Activated B cell treated with CpG ODN at 0.5 μM for 24 hours (primary cell): Measurements from ENCODE around the gene MRPL17. TPM values are rescaled to one million over a fixed set of nuclear protein-coding genes. Genes with fewer than 3 reads are reported as not detected.
A peak's percentile ranks its signal among the peaks of the same experiment; 100 is the strongest.

Source experiments
- ATAC-seq: fragments of 200-7000 bp; cut with Tn5 transposase; one replicate; pipeline ENCODE4 v1.10.0; 2021; ENCODE audit warnings: low read depth, mild to moderate bottlenecking, moderate library complexity
- CTCF ChIA-PET: fragments of 350-600 bp; sonication (Branson Sonifier 250); formaldehyde crosslinking; loops from one replicate; lab custom pipeline; 2021; ENCODE audit warnings: antibody characterized with exemption; lab: Charles Lee
- POLR2A ChIA-PET: fragments of 350-600 bp; sonication (Branson Sonifier 250); formaldehyde crosslinking; loops from one replicate; lab custom pipeline; 2021; ENCODE audit warnings: antibody characterized with exemption; lab: Charles Lee
- DNase-seq: peaks from one replicate; pipeline ENCODE4 v3.0.0; 2022
- H3K27ac Mint-ChIP-seq: one replicate; pipeline ENCODE4 v1.8.0; 2020; ENCODE audit warnings: mixed read lengths
- H3K27me3 Mint-ChIP-seq: one replicate; pipeline ENCODE4 v1.8.0; 2021; ENCODE audit warnings: mixed read lengths
- H3K36me3 Mint-ChIP-seq: one replicate; pipeline ENCODE4 v1.8.0; 2021; ENCODE audit warnings: low read depth, mixed read lengths
- H3K4me1 Mint-ChIP-seq: one replicate; pipeline ENCODE4 v1.8.0; 2021; ENCODE audit warnings: mixed read lengths
- H3K4me3 Mint-ChIP-seq: one replicate; pipeline ENCODE4 v1.8.0; 2020; ENCODE audit warnings: mild to moderate bottlenecking, mixed read lengths
- H3K9me3 Mint-ChIP-seq: one replicate; pipeline ENCODE4 v1.8.0; 2020; ENCODE audit warnings: mixed read lengths
- intact Hi-C: fragments of 100-400 bp; cut with micrococcal nuclease; formaldehyde crosslinking; loops from one replicate; pipeline ENCODE4 v1.15.1; 2024
- total RNA-seq: library from RNA; stranded (reverse); gene quantifications from 2 replicates; pipeline ENCODE4 v1.2.3, GENCODE V29; 2022
- TF ChIP-seq, protein P1 (sequence below): fragments of 200-600 bp; IDR thresholded peaks from one replicate; pipeline ENCODE4 v1.8.0; 2022; ENCODE audit warnings: antibody characterized with exemption, mild to moderate bottlenecking

Gene MRPL17
- total RNA-seq, 1 donor from 2014 or later: 34.1 TPM

DNA sequence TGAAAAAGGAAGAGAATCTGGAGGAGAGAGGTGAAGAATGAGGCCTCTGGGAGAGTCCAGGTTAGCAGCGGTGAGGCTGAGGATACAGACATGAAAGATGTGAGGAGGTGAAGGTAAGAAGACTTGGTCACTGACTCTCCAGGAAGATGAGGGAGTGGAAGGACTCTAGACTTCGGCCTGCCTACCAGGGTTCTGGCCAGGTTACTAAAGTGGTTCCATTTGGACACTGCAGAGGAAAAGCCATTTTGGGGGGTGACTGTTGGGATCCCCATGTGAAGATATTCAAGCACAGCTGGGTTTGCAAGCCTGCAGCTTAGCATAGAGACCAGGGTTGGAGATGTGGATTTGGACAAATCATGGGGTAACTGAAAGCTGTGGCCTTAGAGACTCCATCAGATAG, 35.3 kb downstream of the MRPL17 start:
- H3K27me3 Mint-ChIP-seq: no peaks in the 10 kb centered on the region
- TF ChIP-seq, protein P1, sequence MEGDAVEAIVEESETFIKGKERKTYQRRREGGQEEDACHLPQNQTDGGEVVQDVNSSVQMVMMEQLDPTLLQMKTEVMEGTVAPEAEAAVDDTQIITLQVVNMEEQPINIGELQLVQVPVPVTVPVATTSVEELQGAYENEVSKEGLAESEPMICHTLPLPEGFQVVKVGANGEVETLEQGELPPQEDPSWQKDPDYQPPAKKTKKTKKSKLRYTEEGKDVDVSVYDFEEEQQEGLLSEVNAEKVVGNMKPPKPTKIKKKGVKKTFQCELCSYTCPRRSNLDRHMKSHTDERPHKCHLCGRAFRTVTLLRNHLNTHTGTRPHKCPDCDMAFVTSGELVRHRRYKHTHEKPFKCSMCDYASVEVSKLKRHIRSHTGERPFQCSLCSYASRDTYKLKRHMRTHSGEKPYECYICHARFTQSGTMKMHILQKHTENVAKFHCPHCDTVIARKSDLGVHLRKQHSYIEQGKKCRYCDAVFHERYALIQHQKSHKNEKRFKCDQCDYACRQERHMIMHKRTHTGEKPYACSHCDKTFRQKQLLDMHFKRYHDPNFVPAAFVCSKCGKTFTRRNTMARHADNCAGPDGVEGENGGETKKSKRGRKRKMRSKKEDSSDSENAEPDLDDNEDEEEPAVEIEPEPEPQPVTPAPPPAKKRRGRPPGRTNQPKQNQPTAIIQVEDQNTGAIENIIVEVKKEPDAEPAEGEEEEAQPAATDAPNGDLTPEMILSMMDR: no peak
- no peaks in the 10 kb centered on the region for H3K36me3 Mint-ChIP-seq
- no peak overlapping the region for H3K4me3 Mint-ChIP-seq
- ATAC-seq: no peak
- DNase-seq: no peak
- no peaks in the 10 kb centered on the region for H3K4me1 Mint-ChIP-seq
- CTCF ChIA-PET: interaction anchor here (1.0 to 1.8 kb wide), 2 partner anchors 20 to 29 kb away, joined by 3 to 7 read pairs; partner anchors contain the start of gene TPP1
- H3K27ac Mint-ChIP-seq: no peak overlapping the region
- no peaks in the 10 kb centered on the region for H3K9me3 Mint-ChIP-seq
- intact Hi-C loops: loop anchor here (1.0 to 5.0 kb wide), 4 partner anchors 13 to 34 kb away; partner anchors contain the start of gene MRPL17
- POLR2A ChIA-PET: interaction anchor here (0.5 to 4.7 kb wide), 7 partner anchors 20 to 849 kb away, joined by 3 to 41 read pairs (median 3); partner anchors contain the start of genes MRPL17, TAF10 and TPP1

DNA sequence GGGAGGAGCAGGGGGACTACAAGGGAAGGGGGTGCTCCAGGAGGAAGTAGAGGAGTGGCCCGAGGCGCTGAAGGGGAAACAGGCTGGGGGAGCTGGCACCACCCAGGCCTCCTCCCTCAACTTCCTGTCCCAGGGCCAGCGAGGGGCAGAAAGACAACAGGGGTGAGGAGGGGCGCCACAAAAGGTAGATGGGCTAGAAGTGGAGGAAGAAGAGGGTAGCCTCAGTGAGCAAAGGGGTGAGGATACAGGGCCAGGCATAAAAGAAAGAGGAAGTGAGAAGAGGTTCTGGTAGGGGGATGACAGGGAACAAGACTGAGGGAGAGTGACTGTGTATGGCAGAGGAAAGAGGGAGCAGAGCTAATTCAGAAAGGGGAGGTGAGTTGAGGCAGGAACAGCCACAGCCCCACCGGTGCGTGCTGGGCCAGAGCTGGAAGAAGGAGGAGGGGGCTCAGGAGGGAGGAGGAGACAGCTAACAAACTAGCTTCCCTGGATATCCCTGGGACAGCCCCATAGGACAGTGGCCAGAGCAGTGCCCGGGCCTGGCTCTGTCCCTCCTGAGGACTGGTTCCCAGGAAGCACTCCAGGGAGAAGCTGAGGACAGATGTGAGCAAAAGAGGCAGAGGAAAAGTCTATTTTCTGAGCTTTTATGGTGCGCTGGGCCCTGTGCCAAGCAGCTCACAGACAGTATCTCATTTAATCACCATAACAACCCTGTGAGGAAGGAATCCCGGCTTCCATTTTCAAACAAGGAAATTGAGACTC, 36.0 kb downstream of the MRPL17 start:
- Mint-ChIP-seq H3K27ac (no peak overlapping the region), H3K4me3 (no peak overlapping the region), H3K9me3 (no peaks in the 10 kb centered on the region), H3K27me3 (no peaks in the 10 kb centered on the region), H3K36me3 (no peaks in the 10 kb centered on the region), H3K4me1 (no peaks in the 10 kb centered on the region)
- ChIA-PET CTCF (interaction anchor here (1.0 to 1.8 kb wide), 2 partner anchors 20 to 28 kb away, joined by 3 to 7 read pairs; partner anchors contain the start of gene TPP1), POLR2A (interaction anchor here (0.5 to 4.7 kb wide), 14 partner anchors 12 to 850 kb away, joined by 3 to 41 read pairs (median 3); partner anchors contain the start of genes ARFIP2, ILK, MRPL17 and RRP8)
- ATAC-seq: peak; percentile 90
- peak; percentile 35 for DNase-seq
- TF ChIP-seq, protein P1: no peak
- intact Hi-C loops: loop anchor here (1.0 to 5.0 kb wide), 4 partner anchors 14 to 35 kb away; partner anchors contain the start of gene MRPL17

DNA sequence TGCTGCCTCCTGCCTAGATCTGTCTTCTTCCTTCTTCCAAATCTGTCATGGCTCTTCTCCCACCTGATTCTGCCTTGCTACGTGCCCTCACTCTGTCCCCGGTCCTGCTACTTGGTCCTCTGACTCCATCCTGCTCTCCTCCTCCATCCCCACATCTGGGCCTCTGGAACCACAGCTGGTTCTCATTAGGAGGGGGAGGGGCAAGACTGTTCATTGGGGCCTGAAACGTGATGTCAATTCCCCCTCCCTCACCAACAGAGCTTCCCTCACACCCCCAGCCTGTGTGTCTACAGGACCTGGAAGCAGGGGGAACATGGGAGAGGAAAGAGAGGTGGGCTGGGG, 36.6 kb downstream of the MRPL17 start:
- H3K9me3 Mint-ChIP-seq: no peaks in the 10 kb centered on the region
- ChIA-PET CTCF (interaction anchor here (1.0 to 1.8 kb wide), 2 partner anchors 21 to 28 kb away, joined by 3 to 7 read pairs; partner anchors contain the start of gene TPP1), POLR2A (interaction anchor here (1.0 to 4.7 kb wide), 11 partner anchors 13 to 165 kb away, joined by 3 to 41 read pairs (median 4); partner anchors contain the start of genes ARFIP2, ILK, RRP8 and TAF10)
- H3K4me3 Mint-ChIP-seq: no peak overlapping the region
- TF ChIP-seq, protein P1: no peak
- no peak for ATAC-seq
- no peaks in the 10 kb centered on the region for H3K27me3 Mint-ChIP-seq
- H3K36me3 Mint-ChIP-seq: no peaks in the 10 kb centered on the region
- H3K4me1 Mint-ChIP-seq: no peaks in the 10 kb centered on the region
- intact Hi-C loops: loop anchor here (2.0 to 5.0 kb wide), 3 partner anchors 14 to 36 kb away; partner anchors contain the start of gene MRPL17
- H3K27ac Mint-ChIP-seq: no peak overlapping the region
- DNase-seq: no peak

DNA sequence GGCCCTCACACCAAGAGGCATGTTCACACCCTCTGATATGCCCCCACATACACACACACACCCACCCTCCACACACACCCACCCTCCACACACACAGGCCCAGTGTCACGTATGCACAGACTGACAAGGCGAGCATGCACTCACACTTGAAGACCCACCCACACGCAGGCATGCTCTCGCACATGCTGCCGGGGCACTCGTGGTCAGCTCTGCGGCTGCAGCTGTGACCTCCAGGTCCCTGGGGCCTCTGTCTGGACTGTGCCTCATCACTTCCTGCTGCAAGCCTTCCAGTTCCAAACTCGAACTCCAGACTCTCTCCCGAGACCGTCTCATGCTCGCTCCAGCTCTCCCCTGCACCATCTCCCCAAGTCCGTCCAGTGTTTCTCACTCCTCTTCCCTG, 37.1 kb downstream of the MRPL17 start:
- intact Hi-C loops: loop anchor here (2.0 to 5.0 kb wide), 3 partner anchors 15 to 36 kb away; partner anchors contain the start of gene MRPL17
- H3K4me3 Mint-ChIP-seq: peak overlapping the region; percentile 35
- DNase-seq (no peak), ATAC-seq (no peak)
- TF ChIP-seq, protein P1: no peak
- no peaks in the 10 kb centered on the region for H3K9me3 Mint-ChIP-seq
- no peaks in the 10 kb centered on the region for H3K4me1 Mint-ChIP-seq
- H3K27me3 Mint-ChIP-seq: no peaks in the 10 kb centered on the region
- POLR2A ChIA-PET: interaction anchor here (1.4 to 4.7 kb wide), 5 partner anchors 27 to 42 kb away, joined by 3 to 41 read pairs (median 7); partner anchors contain the start of genes ILK, RRP8, TAF10 and TPP1
- H3K36me3 Mint-ChIP-seq: no peaks in the 10 kb centered on the region
- no peak overlapping the region for H3K27ac Mint-ChIP-seq
- CTCF ChIA-PET: interaction anchor here (1.8 kb wide), 1 partner anchor 21 kb away, joined by 7 read pairs; no protein-coding TSS in a partner anchor

DNA sequence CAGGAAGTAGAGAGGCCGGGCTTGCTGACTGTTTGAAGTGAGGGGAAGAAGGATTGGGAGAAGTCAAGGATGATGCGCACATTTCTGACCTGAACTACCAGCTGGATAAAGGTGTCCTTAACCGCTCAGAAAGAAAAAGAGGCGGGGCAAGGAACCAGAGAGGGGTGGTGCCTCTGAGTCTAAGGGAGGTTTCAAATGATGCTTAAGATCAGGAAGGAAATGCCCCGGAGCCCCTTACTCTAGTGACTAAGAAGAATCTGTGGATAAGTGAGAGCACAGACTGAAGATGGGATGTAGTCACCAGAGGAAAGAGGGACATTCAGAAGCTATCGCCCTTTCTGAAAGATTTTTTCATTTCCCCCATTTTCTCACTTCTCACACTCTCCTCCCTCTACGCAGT, 40.2 kb downstream of the MRPL17 start:
- TF ChIP-seq, protein P1: no peak
- H3K4me3 Mint-ChIP-seq: no peak overlapping the region
- ATAC-seq (no peak), DNase-seq (no peak)
- H3K27ac Mint-ChIP-seq: no peak overlapping the region
- H3K9me3 Mint-ChIP-seq: no peaks in the 10 kb centered on the region
- H3K27me3 Mint-ChIP-seq: no peaks in the 10 kb centered on the region
- no peaks in the 10 kb centered on the region for H3K4me1 Mint-ChIP-seq
- H3K36me3 Mint-ChIP-seq: no peaks in the 10 kb centered on the region
- POLR2A ChIA-PET: no interaction called here
- intact Hi-C loops: no loop called here
- CTCF ChIA-PET: no interaction called here
